Measurements from ENCODE around the gene TMEM138.

Gene TMEM138

DNA sequence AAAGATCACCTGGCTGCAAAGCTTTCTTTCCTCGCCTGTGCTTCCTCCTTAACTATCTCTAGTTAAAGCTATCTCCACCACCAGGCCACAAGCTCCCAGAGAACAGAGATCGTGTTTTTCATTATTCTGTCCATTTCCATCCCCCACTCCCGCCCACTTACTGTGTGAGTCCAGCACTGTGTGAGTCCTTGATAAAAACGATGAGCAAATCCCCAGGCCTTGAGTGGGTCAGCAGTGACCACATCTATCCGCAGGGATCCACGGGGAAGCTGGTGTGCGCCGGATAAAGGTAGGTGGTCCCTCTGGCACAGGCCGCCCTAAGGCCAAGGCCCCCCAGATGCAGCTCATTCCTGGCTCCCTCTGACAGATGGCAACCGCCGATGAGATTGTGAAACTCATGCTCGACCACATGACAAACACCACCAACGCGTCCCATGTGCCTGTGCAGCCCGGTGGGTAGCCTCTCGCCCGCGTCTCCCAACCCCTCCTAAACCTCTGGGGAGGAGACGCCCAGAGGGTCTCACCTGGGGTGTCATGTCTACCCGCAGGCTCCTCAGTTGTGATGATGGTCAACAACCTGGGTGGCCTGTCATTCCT is 19.9 kb upstream of the TMEM138 start:
- no peak for DNase-seq

DNA sequence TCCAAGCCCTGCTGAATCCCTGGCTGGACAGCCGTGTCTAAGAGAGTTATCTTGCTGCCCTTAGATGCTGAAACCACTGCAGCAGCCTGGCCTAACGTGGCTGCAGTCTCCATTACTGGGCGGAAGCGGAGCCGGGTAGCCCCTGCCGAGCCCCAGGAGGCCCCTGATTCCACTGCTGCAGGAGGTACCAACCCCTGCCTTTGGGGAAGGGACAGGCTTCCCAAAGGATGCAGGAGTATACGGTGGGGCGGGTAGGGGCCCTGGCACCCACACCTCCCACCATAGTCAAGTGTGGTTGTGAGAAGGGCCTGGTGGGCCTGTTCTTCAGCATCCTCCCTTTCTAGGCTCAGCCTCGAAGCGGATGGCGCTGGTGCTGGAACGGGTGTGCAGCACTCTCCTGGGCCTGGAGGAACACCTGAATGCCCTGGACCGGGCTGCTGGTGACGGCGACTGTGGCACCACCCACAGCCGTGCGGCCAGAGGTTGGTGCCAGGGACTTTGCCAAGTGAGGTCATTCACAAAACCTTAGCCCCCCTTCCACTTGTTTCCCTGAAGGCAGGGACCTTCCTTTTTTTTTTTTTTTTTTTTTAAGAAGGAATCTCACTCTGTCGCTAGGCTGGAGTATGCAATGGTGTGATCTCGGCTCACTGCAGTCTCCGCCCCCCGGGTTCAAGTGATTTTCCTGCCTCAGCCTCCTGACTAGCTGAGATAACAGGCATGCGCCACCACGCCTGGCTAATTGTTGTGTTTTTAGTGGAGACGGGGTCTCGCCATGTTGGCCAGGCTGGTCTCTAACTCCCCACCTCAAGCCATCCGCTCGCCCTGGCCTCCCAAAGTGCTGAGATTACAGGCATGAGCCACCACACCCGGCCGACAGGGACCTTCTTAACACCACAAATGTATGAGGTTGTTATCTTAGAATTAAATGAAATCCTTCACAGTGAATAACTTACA is 18.1 kb upstream of the TMEM138 start:
- no peak for DNase-seq

DNA sequence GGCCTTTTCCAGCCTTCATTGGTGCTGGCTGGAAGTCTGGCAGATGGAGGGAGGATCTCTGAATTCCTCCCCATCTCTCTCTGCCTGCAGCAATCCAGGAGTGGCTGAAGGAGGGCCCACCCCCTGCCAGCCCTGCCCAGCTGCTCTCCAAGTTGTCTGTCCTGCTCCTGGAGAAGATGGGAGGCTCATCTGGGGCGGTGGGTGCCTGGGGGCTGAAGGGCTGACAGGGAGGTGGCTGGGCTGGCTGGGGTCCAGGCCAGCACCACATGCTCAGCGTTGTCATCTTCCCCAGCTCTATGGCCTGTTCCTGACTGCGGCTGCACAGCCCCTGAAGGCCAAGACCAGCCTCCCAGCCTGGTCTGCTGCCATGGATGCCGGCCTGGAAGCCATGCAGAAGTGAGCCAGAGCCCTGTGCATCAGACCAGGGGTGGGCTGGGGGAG is 17.0 kb upstream of the TMEM138 start:
- DNase-seq = no peak

DNA sequence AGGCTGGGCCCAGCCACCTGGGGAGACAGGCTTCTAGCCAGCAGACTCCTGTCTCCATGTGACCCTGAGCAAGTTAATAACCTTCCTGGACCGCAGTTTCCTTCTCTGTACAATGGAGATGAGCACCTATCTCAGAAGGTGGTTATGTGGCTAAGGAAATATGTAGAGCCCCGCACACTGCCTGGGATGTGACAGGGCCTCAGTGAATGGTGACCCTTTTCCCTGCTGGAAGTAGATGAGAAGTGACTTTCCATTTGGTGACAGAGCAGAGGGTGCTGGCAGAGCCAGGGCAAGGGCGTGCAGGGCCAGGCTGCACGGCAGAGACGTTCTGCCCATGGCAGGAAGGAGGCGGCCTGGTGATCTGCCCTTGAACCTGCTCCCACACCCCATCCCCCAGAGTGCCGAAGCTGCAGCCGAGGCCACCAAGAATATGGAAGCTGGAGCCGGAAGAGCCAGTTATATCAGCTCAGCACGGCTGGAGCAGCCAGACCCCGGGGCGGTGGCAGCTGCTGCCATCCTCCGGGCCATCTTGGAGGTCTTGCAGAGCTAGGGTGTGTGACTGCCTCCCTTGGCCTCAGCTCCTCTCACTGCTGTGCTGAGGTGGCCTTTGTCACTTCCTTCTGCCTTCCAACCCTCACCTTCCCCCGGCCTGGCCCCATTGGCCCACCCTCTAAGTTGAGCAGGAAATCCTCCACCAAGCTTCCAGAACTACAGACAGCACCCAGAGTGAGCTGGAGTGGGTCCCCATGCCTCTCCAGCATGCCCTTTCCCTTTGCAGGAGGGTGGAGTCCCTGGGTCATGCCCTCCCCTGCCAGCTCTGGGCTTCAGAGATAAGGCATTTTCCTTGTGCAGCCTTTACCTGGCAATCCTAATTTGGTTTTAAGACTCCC is 16.0 kb upstream of the TMEM138 start:
- DNase-seq = no peak

DNA sequence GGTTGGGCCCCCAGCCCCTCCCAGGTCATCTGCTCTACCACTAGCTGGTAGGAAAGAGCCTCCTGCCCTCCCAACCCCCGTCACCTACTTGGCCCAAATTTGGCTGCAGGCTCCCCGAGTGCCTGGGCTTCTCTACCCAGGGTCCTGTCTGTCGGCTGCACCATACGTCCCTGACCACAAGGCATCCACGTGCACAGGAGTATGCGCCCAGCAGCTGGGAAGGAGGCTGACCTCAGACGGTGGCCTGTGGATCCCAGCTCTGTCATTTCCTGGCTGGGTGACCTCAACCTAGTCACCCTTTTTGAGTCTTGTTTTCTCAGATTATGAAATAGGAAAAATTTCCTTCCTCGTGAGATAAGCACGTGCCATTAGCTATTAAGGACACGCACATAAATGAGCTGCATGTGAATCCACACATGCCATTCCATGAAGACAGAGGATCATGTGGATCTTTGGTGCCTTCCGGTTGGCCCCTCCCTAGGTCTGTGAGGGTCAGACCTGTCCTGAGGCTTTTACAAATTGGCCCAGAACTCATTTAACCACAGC is 14.2 kb upstream of the TMEM138 start:
- DNase-seq = no peak

DNA sequence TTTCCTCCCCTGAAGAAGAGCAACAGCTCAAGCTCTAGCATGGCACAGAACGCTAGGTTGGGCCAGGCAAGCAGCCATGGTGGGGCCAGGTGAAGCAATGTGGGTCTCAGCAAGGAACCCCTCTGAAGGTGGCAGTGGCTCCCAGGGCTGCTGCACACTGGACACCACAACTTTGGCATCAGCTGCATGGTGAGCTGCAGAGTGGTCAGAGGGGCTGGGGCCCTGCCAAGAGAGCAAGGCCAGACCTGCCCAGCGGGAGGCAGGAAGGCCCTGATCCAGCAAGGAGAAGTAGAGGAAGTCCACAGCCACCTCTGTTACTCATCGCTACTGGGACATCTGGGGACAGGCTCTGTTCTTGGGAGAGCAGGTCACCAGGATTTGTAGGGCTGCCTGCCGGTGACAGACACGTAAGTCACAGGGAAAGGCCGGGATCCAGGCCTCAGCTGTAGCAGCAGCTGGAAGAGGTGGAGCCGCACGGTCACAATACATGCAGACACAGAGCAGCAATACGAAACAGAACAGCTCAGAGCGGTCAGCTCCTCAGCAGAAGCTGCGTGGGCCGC is 12.9 kb upstream of the TMEM138 start:
- no peak for DNase-seq

DNA sequence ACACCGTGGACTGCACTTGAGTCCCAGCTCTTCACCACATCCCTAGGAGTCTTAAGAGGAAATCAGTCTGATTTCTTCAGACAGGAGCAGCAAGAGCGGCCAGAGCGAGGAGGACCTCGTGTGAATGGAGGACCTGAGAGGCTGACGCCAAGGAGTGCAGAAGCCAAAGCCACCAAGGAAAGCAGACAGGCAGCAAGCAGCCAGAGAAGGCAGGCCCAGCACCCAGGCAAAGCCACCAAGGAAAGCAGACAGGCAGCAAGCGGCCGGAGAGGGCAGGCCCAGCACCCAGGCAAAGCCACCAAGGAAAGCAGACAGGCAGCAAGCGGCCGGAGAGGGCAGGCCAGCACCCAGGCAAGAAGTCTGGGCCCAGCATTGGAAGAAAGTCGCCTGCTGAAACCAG is 12.3 kb upstream of the TMEM138 start:
- no peak for DNase-seq

DNA sequence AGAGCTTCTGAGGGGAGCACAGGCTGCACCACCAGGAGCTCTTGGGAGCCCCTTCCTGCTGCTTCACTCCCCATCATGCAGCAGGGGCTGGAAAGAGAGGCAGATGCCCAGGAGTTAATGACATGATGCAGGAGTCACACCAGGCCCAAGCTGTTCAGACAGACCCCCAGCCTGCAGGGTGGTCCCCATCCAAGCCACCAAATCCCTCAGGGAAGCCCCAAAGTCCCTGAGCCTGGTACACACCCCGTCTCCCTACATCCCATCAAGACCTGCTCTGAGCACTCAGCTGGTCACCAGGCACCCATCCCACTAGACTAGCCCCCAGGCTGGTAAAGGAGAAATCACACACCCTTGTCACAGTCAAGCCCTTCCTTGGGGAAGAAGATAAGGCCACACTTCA is 11.8 kb upstream of the TMEM138 start:
- DNase-seq = no peak

DNA sequence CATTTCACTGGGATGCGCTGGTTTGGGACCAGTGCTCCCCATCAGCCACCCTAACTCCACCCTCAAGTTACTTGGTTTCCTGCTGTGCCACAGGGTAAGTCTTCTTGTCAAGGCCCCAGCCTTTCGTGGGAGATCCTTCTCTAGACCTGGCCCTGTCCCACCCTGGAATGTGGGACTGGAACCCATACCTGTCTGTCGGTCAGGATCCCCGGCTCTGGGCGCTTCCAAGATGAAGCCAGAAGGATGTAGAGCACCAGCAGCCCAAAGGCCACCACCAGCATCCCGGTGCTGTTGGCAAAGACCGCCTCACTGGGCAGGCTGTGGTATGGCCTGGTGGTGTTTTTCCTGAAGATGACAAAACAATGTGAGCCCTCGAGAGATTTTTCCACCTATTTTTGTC is 11.4 kb upstream of the TMEM138 start:
- DNase-seq = no peak

DNA sequence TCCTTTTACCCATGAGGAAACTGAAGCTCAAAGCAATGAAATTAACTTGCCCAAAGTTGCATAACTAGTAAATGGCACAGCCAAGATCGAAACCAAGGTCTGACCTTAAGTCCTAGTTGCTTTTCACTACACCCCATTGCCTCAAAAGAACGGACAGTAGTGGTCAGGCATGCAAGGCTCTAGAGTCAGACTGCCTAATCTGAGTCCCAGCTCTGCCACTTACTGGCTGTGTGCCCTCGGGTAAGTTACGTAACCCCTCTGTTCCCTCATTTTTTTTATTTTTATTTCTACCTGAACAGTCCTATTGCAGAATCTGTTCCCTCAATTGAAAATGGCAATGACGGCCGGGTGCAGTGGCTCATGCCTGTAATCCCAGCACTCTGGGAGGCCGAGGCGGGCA is 10.1 kb upstream of the TMEM138 start:
- DNase-seq = no peak

DNA sequence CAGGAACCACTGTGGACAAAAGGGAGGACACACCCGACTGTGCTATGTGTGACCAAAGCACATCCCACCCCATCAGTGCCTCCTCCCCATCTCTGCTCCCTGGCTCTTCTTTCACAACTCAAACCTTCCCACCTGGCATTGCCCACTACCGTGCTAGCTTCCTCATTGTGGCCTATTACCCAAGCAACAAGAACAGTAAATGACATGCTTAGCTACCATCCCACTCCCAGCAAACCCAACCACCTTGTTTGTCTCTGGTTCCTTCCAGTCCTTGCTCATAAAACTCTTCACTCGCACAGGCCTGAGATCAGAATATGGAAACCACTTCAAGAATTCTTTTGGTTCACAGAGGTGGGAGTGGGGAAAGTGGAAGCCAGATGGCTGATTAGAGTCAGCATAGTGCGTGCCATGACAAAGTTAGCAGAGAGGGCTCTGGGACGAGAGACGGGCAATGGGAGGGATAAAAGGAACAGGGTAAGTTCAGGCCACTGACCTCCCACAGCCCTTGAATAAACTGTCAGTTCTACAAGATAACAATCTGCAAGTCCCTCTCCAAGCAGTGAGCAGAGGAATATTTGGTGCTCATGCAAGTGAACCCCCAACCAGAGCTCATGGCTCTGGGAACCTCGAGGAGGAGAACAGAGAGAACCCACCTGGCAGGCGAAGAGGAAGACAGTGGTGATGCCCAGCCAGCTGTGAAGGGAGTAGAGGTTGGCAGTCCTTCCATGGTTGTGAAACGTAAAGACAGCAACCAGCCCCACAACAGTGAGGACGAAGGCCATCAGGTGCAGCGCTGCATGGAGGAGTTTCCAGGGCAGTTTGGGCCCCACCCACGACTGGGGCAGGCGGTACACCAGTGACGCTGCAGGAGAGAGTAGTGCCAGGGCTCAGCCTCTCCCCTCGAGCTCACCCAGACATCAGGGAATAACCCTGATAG is 8.8 kb upstream of the TMEM138 start:
- DNase-seq = no peak

DNA sequence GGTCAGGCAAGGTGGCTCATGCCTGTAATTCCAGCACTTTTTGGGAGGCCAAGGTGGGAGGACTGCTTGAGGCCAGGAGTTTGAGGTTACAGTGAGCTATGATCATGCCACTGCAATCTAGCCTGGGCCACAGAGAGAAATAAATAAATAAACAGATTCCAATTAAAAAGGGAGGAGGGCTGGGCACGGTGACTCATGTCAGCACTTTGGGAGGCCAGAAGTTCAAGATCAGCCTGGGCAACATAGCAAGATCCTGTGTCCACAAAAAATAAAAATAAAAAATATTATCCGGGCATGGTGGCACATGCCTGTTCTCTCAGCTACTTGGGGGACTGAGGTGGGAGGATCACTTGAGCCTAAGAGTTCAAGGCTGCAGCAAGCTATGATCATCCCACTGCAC is 8.0 kb upstream of the TMEM138 start:
- DNase-seq = no peak

DNA sequence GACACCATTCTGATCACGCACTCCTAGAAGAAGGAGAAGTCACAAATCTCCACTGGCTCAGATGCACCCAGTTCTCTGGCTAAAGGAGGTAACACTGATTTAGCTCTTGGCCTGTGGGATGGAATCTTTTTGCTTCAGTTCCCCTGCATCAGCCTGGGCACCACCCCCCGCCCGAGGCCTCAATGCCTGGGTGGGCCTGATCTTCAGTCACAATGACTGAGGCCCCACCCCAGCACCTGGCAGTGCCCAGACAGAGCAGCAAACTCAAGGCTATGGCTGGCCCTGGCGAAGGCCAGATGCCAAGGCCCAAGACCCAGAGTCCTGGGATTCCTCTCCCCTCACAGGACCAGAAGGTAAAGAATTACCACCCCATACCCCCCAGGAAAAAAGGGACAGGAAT is 5.5 kb upstream of the TMEM138 start:
- no peak for DNase-seq

DNA sequence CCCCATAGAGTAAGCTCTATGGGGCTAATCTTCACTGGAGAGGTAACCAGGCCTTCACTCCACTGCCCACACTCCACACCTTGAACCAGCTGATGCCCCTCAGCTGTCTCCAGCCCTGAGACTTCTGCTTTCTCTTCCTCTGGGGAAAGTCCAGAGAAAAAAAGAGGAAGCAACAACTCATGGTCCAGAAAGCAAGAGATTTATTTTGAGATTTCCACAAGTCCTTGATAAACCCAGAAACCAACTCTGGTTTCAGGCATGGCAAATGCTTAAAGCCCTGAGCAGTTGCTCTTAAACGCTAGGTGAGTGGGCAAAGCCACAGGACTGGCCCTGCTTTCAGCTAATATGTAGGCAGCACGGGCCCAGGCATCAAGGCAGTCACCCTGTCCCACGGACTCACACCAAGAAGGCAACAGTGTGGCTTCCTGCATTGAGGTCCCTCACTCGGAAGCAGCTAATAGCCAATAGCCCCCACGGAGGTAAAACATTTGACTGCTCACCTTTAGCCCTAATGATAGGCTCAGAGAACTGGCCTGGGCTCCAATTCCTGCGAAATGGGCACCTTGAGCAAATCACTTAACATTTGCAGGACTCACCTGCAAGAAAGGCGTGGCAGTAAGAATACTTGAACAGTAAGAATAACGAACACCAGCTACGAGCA is 4.8 kb upstream of the TMEM138 start:
- no peak for DNase-seq

DNA sequence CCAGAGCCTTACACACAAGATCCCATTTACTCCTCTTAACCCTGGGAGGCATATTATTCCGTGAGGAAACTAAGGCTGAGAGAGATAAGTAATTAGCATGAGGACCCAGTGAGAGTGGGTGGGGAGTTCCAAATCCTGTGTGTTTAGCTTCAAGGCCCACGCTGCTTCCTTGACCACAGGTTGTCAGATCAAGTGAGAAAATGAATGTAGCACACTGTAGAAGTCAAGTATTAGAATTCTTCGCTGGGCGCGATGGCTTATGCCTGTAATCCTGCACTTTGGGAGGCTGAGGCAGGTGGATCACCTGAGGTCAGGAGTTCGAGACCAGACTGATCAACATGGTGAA is 4.3 kb upstream of the TMEM138 start:
- DNase-seq = no peak

DNA sequence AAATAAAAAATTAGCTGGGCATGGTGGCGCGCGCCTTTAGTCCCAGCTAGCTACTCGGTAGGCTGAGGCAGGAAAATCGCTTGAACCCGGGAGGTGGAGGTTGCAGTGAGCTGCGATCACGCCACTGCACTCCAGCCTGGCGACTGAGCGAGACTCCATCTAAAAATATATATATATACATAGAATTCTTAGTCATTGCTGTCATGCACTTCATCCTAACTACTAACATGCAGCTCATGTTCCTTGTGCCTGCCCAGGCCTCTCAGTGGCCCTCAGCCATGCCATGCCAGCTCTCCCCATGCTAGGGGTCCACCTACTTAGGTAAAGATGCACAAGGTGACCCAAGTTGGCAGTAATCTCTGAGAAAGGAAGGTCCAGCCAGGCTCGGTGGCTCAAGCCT is 3.6 kb upstream of the TMEM138 start:
- DNase-seq = no peak

DNA sequence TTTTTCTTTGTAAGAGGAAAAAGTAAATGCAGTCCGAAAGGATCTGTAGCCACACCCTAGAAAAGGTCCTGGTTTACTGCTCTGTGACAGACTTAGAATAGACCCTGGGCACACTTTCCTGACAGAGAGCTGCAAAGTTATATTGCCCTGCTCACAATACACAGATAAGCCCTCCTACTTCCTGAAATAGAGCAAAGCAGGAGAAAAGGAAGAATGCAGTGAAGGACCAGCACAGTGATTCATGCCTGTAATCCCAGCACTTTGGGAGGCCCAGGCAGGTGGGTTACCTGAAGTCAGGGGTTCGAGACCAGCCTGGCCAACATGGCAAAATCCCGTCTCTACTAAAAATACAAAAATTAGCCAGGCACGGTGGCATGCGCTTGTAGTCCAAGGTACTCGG is 2.7 kb upstream of the TMEM138 start:
- no peak for DNase-seq

DNA sequence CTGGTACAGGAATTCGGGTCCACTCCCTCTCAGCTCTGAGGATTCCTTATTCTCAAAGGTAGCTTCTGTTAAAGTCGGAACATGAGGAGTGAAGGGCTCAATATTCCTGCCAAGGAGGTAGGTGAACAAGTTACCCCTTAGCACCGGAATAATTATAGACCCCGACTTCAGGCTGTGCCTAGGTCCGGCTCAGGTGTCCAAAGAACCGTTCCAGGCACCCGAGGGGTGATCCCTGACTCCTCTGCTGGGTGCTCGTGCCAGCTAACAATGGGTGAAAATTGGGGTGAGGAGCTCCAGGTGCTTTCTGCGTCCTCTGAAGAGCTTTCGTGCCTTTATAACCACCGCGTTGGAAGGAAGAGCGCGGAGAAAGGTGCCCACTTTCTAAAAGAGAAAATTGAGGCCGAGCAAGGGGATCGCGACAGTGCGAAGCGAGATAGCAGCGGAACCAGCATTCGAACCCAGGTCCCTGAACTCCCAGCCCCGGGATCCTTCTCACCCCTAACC is 885 bp upstream of the TMEM138 start:
- no peak for DNase-seq

DNA sequence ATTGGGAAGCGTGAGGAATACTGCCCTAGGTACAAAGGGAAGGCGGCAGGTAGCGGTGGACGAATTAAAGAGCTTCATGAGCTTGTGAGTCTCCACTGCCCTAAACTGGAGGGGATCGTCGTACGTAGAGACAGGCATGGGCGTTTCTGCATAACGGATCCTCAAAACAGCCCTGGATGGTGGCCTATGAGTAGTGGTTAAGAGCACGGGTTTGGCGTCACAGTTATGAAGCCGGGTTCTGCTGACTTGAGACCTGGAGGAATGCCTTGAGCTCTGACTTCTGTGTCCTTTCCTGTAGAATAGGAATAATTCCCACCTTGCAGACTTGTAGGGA is 335 bp downstream of the TMEM138 start:
- DNase-seq = no peak

DNA sequence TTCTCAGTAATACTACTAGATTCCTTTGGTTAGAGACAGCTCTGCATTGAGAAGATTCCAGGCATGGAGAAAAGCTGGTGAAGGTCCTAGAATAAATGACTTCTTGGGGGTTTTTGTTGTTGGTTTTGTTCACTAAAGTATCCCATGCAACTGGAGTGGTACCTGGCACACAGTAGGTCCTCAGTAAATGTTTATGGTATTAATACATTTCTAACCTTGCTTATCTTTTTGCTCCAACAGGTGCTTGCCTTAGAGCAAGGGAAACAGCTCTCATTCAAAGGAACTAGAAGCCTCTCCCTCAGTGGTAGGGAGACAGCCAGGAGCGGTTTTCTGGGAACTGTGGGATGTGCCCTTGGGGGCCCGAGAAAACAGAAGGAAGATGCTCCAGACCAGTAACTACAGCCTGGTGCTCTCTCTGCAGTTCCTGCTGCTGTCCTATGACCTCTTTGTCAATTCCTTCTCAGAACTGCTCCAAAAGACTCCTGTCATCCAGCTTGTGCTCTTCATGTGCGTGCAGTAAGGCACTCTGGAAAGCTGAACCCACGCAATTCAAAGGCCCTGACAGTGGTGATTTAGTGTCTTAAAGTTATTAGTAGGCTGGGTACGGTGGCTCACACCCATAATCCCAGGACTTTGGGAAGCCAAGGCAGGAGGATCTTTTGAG is 2.0 kb downstream of the TMEM138 start:
- DNase-seq = no peak

DNA sequence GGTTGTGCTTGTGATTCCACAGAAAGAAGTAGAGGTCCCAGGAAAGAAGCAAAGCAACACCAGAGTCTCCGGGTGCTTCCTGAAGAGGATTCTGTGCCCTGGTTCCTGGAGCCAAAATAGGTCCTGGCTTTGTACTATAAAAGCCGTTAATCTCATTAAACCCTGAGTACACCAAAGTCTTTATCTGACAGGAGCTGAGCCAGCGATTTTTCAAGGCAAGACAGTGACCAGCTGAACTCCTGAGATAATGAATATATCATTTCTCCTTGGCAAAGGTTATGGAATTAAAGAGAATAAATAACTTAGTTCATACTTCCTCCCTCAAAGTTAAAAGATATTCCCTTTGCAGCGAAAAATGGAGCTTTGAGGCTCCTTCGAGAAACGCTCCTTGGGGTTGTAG is 5.2 kb downstream of the TMEM138 start:
- DNase-seq = no peak

All from NCI-H187 treated with DMSO at 0.1 percent for 48 hours (cell line).